Peyer's patch (tissue), 4 donors: Measurements from ENCODE around the gene IL34.

ENCODE experiments used
- POLR2A ChIP-seq, 2 donors: fragments of 450-650 bp; IDR thresholded peaks; one replicate each; pipeline ENCODE4 v1.5.1; 2017; ENCODE audit warnings: antibody characterized with exemption in 2 of 2, mild to moderate bottlenecking in 2 of 2, moderate library complexity in 2 of 2
- TF ChIP-seq, protein P1 (sequence below), 6 experiments: fragments of 450-650 bp in 4 of 6; fragments of 200-600 bp in 2 of 6; sonication (generic) in 1 of 6; IDR thresholded peaks; one replicate each; pipeline ENCODE4 v1.5.1; 2017 to 2019; ENCODE audit warnings: antibody characterized with exemption in 6 of 6, mild to moderate bottlenecking in 3 of 6, moderate library complexity in 1 of 6

DNA sequence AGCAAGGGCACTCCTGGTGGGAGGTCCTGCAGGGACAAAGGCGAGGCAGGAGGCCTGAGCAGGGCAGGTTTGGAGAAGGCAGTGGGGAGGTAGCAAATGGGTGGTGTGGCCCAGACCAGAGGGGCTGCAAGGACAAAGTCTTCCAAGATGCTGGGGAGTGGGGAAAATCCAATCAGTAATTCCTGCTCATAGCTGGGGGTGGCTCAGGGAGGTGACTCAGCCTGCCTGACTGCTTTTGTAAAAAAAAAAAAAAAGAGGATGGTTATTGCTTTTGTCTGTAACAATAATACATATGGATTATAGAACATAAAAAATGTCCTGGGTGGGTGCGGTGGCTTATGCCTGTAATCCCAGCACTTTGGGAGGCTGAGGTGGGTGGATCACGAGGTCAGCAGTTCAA, 5.2 kb downstream of the IL34 start:
- TF ChIP-seq, protein P1, sequence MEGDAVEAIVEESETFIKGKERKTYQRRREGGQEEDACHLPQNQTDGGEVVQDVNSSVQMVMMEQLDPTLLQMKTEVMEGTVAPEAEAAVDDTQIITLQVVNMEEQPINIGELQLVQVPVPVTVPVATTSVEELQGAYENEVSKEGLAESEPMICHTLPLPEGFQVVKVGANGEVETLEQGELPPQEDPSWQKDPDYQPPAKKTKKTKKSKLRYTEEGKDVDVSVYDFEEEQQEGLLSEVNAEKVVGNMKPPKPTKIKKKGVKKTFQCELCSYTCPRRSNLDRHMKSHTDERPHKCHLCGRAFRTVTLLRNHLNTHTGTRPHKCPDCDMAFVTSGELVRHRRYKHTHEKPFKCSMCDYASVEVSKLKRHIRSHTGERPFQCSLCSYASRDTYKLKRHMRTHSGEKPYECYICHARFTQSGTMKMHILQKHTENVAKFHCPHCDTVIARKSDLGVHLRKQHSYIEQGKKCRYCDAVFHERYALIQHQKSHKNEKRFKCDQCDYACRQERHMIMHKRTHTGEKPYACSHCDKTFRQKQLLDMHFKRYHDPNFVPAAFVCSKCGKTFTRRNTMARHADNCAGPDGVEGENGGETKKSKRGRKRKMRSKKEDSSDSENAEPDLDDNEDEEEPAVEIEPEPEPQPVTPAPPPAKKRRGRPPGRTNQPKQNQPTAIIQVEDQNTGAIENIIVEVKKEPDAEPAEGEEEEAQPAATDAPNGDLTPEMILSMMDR (IDR thresholded peaks at IDR 0.05): no peak
- no peak for TF ChIP-seq POLR2A (IDR thresholded peaks at IDR 0.05)
